Gastrocnemius medialis (tissue), 4 donors: Measurements from ENCODE around the gene GNB1L.

ENCODE experiments used
- POLR2A ChIP-seq, 2 donors: fragments of 450-650 bp; IDR thresholded peaks; one replicate each; pipeline ENCODE4 v1.6.1; 2017; ENCODE audit warnings: antibody characterized with exemption in 2 of 2, mild to moderate bottlenecking in 2 of 2, moderate library complexity in 2 of 2
- TF ChIP-seq, protein P1 (sequence below), 5 experiments: fragments of 450-650 bp in 3 of 5; fragments of 200-600 bp in 2 of 5; sonication (generic) in 2 of 5; IDR thresholded peaks in 4 of 5; conservative IDR thresholded peaks in 1 of 5; 1 replicate in 4 of 5; 2 replicates in 1 of 5; pipeline ENCODE4 v1.5.1; 2016 to 2019; ENCODE audit warnings: antibody characterized with exemption in 5 of 5, mild to moderate bottlenecking in 3 of 5, moderate library complexity in 3 of 5

DNA sequence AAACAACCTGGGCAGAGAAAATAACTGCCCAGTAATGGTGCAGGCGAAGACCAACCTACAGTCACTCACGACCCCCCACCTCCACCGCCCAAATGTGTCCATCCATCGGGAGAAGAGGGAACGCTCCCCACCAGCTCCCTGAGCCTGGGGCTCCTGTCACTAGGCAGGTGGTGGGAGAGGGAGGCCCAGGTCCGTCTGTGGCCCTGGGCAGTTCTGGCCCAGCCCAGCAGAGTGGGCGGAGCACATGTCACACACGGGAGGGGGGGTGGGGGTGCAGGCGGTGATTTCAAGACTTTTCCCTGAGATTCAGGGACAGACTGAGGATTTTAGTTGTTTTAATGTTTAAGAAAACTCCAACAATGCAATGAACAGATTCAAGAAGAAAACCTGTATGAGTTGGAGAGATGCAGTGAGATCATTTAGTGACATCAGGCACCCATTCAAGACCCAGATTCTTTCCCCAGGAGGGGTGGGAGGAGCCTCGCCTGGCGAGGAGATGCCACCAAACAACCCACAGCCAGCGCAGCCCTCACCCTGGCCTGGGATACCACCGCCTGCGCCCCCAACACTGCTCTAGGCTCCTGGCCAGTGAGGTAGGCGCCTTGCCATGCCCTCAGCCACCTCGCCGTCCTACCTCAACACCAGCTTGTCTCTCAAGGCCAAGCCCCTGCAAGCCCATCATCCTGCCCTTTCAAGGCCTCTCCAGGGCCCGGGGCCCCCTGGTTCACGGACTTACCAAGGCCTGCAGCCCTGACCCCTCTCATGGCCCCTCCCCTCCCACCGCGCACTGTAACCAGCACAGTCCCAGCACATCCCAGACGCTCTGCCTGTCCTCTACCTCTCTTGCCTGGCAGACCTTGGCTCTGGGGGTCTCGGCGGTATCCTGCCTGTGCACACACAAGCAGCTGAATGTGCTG, 57.3 kb downstream of the GNB1L start:
- TF ChIP-seq, protein P1, sequence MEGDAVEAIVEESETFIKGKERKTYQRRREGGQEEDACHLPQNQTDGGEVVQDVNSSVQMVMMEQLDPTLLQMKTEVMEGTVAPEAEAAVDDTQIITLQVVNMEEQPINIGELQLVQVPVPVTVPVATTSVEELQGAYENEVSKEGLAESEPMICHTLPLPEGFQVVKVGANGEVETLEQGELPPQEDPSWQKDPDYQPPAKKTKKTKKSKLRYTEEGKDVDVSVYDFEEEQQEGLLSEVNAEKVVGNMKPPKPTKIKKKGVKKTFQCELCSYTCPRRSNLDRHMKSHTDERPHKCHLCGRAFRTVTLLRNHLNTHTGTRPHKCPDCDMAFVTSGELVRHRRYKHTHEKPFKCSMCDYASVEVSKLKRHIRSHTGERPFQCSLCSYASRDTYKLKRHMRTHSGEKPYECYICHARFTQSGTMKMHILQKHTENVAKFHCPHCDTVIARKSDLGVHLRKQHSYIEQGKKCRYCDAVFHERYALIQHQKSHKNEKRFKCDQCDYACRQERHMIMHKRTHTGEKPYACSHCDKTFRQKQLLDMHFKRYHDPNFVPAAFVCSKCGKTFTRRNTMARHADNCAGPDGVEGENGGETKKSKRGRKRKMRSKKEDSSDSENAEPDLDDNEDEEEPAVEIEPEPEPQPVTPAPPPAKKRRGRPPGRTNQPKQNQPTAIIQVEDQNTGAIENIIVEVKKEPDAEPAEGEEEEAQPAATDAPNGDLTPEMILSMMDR (IDR thresholded peaks at IDR 0.05 in 4 of 5, conservative IDR thresholded peaks at IDR 0.05 in 1 of 5) = no peak
- TF ChIP-seq POLR2A (IDR thresholded peaks at IDR 0.05) = no peak
